KMS-11 (cell line): ENCODE results near the gene THRB.
"Not testable (repeated sequence)": the region's sequence is repeated elsewhere in the genome, so short reads cannot be mapped to it uniquely, and the experiment has no call there.

Experiments
- H2AFZ ChIP-seq: fragments of 200-600 bp; sonication (generic); 2 replicates; pipeline ENCODE4 v1.6.1; 2016; ENCODE audit warnings: antibody characterized with exemption, mixed run types, low read depth
- H3K27ac ChIP-seq: fragments of 200-600 bp; sonication (generic); 2 replicates; pipeline ENCODE4 v1.6.1; 2016; ENCODE audit warnings: mild to moderate bottlenecking, mixed run types
- H3K27me3 ChIP-seq: fragments of 200-600 bp; sonication (generic); 2 replicates; pipeline ENCODE4 v1.6.1; 2017; ENCODE audit warnings: mild to moderate bottlenecking, low read depth, mixed run types, moderate library complexity; ENCODE audit not compliant: insufficient read depth
- H3K36me3 ChIP-seq: fragments of 200-600 bp; sonication (generic); 2 replicates; pipeline ENCODE4 v1.6.1; 2017; ENCODE audit warnings: mild to moderate bottlenecking, mixed run types; ENCODE audit not compliant: insufficient read depth
- H3K4me1 ChIP-seq: fragments of 200-600 bp; sonication (generic); 2 replicates; pipeline ENCODE4 v1.6.1; 2016; ENCODE audit warnings: mild to moderate bottlenecking, low read depth, mixed run types; ENCODE audit not compliant: poor library complexity, severe bottlenecking
- H3K4me2 ChIP-seq: fragments of 200-600 bp; sonication (generic); 2 replicates; pipeline ENCODE4 v1.7.0; 2016; ENCODE audit warnings: mild to moderate bottlenecking, mixed run types
- H3K4me3 ChIP-seq: fragments of 200-600 bp; sonication (generic); IDR thresholded peaks from 2 replicates; pipeline ENCODE4 v1.6.1; 2017; ENCODE audit warnings: low read depth, low read length, mixed read lengths; ENCODE audit not compliant: insufficient read depth
- H3K79me2 ChIP-seq: fragments of 200-600 bp; sonication (generic); 2 replicates; pipeline ENCODE4 v1.6.1; 2016; ENCODE audit warnings: low read depth, mixed run types; ENCODE audit not compliant: insufficient read depth
- H3K9ac ChIP-seq: fragments of 200-600 bp; sonication (generic); 2 replicates; pipeline ENCODE4 v1.6.1; 2016; ENCODE audit warnings: mild to moderate bottlenecking, mixed run types
- H4K20me1 ChIP-seq: fragments of 200-600 bp; sonication (generic); 2 replicates; pipeline ENCODE4 v1.6.1; 2016; ENCODE audit warnings: mild to moderate bottlenecking, mixed run types; ENCODE audit not compliant: insufficient read depth
- TF ChIP-seq, protein P1 (sequence below): fragments of 200-600 bp; sonication (generic); conservative IDR thresholded peaks from 2 replicates; pipeline ENCODE4 v1.6.1; 2017; ENCODE audit warnings: low read depth, mild to moderate bottlenecking, antibody characterized with exemption, low read length, moderate library complexity, mixed read lengths

THRB gene

DNA sequence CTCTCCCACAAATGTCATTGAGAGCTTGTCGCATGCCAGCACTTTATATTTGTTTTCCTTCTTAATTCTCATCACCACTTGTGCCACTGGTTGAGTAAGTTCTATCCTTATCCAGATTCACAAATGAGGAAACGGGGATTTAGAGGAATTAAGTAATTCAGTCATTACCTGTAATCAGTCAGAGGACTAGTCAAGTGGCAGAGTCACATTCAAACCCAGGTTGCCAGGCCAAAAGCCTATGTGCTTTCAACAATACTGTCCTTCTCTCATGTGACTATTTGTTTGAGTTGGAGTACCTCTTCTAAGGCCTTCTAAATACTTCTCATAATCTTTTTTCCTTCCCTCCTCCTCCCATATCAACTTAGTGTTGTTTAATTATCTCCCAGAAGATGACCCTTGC lies 76.9 kb downstream of the THRB start:
- Histone ChIP-seq H3K4me3 (no peak overlapping the region), H3K79me2 (no peaks in the 10 kb centered on the region), H3K27me3 (no peaks in the 10 kb centered on the region), H3K4me2 (no peak overlapping the region), H3K36me3 (no peaks in the 10 kb centered on the region), H4K20me1 (no peaks in the 10 kb centered on the region), H2AFZ (no peak overlapping the region), H3K4me1 (peaks cover 5% of the 10 kb centered on the region), H3K9ac (no peak overlapping the region), H3K27ac (no peak overlapping the region)
- TF ChIP-seq, protein P1, sequence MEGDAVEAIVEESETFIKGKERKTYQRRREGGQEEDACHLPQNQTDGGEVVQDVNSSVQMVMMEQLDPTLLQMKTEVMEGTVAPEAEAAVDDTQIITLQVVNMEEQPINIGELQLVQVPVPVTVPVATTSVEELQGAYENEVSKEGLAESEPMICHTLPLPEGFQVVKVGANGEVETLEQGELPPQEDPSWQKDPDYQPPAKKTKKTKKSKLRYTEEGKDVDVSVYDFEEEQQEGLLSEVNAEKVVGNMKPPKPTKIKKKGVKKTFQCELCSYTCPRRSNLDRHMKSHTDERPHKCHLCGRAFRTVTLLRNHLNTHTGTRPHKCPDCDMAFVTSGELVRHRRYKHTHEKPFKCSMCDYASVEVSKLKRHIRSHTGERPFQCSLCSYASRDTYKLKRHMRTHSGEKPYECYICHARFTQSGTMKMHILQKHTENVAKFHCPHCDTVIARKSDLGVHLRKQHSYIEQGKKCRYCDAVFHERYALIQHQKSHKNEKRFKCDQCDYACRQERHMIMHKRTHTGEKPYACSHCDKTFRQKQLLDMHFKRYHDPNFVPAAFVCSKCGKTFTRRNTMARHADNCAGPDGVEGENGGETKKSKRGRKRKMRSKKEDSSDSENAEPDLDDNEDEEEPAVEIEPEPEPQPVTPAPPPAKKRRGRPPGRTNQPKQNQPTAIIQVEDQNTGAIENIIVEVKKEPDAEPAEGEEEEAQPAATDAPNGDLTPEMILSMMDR: no peak

DNA sequence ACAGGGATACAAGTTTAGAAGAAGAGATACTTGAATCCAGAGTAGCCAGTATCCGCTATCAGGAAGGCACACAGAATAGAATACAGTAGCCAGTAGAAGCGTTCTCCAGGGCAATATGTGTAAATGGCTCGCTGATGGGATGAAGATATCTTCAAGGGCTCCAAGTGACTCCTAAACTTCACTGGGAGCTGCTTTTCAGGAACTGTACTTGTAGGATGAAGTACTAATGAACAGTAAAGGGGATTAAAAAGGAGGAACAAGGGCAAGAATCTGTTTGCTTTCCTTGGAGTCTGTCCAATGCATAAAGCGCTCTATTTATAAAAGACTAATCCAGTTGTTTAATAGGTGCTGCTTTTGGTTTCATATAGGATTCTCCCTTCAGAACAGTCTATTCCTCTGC lies 78.4 kb downstream of the THRB start:
- Histone ChIP-seq H2AFZ (no peak overlapping the region), H3K27me3 (no peaks in the 10 kb centered on the region), H3K9ac (no peak overlapping the region), H3K79me2 (no peaks in the 10 kb centered on the region), H3K27ac (no peak overlapping the region), H3K4me3 (no peak overlapping the region), H3K4me2 (no peak overlapping the region), H3K36me3 (no peaks in the 10 kb centered on the region), H3K4me1 (peaks cover 5% of the 10 kb centered on the region), H4K20me1 (no peaks in the 10 kb centered on the region)
- TF ChIP-seq, protein P1: no peak

DNA sequence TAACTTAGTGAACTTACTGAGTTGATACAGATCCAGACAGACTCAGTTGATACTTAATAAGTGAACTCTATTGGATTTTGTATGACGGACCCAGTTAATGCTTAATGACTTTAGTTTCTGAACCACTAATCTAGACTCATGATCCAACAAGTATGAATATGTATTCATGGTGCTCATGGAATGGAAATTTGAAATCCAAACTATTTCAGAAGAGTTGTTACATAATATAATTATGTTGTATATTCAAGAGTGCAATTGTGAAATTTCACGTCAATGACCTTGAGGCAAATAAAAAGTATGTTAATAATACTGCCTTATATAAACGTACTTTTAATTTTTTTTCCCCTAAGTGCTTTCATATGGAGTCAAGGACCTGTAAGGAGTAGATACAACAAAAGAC lies 78.8 kb downstream of the THRB start:
- Histone ChIP-seq H3K4me3 (no peak overlapping the region), H3K9ac (no peak overlapping the region), H2AFZ (no peak overlapping the region), H3K27me3 (no peaks in the 10 kb centered on the region), H3K36me3 (no peaks in the 10 kb centered on the region), H3K4me1 (peaks cover 5% of the 10 kb centered on the region), H3K79me2 (no peaks in the 10 kb centered on the region), H4K20me1 (no peaks in the 10 kb centered on the region), H3K27ac (no peak overlapping the region), H3K4me2 (no peak overlapping the region)
- TF ChIP-seq, protein P1: no peak

DNA sequence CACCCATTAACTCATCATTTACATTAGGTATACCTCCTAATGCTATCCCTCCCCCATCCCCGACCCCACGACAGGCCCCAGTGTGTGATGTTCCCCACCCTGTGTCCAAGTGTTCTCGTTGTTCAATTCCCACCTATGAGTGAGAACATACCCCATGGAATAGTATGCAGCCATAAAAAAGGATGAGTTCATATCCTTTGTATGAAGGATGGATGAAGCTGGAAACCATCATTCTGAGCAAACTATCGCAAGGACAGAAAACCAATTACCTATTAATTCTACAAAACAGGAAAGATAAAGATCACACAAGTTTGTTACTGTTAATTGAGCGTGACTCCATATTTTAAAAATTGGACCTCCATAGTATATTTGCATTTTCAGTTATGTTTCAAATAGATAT lies 81.0 kb downstream of the THRB start:
- H3K27me3 ChIP-seq, H4K20me1 ChIP-seq, H3K4me3 ChIP-seq: not testable (repeated sequence)

DNA sequence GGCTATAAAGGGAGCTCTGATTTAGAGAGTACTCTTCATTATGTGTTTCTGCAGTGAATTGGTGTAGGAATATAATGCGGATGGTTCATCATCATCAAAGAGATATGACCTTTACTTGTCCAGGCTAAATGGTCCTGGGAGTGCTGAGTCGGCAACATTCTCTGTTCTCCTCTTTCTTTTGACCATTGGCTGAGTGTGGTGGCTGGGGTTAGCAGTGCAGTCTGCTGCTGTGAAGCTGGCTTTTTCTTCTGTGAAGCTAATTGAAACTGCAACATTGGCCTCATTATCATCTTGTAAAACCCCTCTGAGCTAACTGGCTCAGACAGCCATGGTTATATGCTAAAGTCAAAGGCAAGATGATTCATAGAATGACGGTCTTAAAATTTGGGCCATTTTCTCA lies 83.8 kb downstream of the THRB start:
- Histone ChIP-seq H2AFZ (no peak overlapping the region), H3K4me1 (no peaks in the 10 kb centered on the region), H3K27me3 (no peaks in the 10 kb centered on the region), H4K20me1 (no peaks in the 10 kb centered on the region), H3K79me2 (no peaks in the 10 kb centered on the region), H3K27ac (no peak overlapping the region), H3K9ac (no peak overlapping the region), H3K4me3 (no peak overlapping the region), H3K4me2 (no peak overlapping the region), H3K36me3 (no peaks in the 10 kb centered on the region)
- TF ChIP-seq, protein P1: no peak

More for the DNA sequence above, 81.0 kb downstream of the THRB start:
- not testable (repeated sequence) for H2AFZ ChIP-seq, H3K9ac ChIP-seq, H3K4me2 ChIP-seq, H3K27ac ChIP-seq, H3K4me1 ChIP-seq, H3K79me2 ChIP-seq, H3K36me3 ChIP-seq
